Activated T-helper 1 cell treated with anti-CD3 and anti-CD28 coated beads, Interleukin-12 subunit alpha, Interleukin-12 subunit beta, Interleukin-2, Interleukin-4 antibody, amounts not matched to agents 30 ng/mL and 10 ng/mL and 1 ng/mL, durations not matched to agents 14 hours and 24 hours and 36 hours (primary cell): ENCODE results near the gene PRSS53. TPM values are rescaled to one million over a fixed set of nuclear protein-coding genes. Genes with fewer than 3 reads are reported as not detected.
"Not testable (repeated sequence)": the region's sequence is repeated elsewhere in the genome, so short reads cannot be mapped to it uniquely, and the experiment has no call there.

ENCODE experiments used
- DNase-seq: peaks from one replicate; pipeline ENCODE4 v3.0.0; 2021; ENCODE audit warnings: low spot score
- H3K27ac Mint-ChIP-seq: one replicate; pipeline ENCODE4 v1.8.0; 2021; ENCODE audit warnings: mild to moderate bottlenecking, mixed read lengths
- H3K27me3 Mint-ChIP-seq: one replicate; pipeline ENCODE4 v1.8.0; 2022; ENCODE audit warnings: mild to moderate bottlenecking, moderate library complexity, mixed read lengths; ENCODE audit not compliant: insufficient read depth
- H3K36me3 Mint-ChIP-seq: one replicate; pipeline ENCODE4 v1.8.0; 2021; ENCODE audit warnings: low read depth, mixed read lengths
- H3K4me1 Mint-ChIP-seq: one replicate; pipeline ENCODE4 v1.8.0; 2021; ENCODE audit warnings: low read depth, mixed read lengths
- H3K4me3 Mint-ChIP-seq: one replicate; pipeline ENCODE4 v1.8.0; 2021; ENCODE audit warnings: mild to moderate bottlenecking, moderate library complexity, mixed read lengths
- H3K9me3 Mint-ChIP-seq: one replicate; pipeline ENCODE4 v1.8.0; 2021; ENCODE audit warnings: mixed read lengths
- intact Hi-C: fragments of 100-400 bp; cut with micrococcal nuclease; formaldehyde crosslinking; loops from one replicate; pipeline ENCODE4 v1.15.1; 2024
- total RNA-seq: library from RNA; stranded (reverse); gene quantifications from 2 replicates; pipeline ENCODE4 v1.2.3, GENCODE V29; 2022

PRSS53 gene
- total RNA-seq = 3.1 and 4.7 TPM in 2 replicates

DNA sequence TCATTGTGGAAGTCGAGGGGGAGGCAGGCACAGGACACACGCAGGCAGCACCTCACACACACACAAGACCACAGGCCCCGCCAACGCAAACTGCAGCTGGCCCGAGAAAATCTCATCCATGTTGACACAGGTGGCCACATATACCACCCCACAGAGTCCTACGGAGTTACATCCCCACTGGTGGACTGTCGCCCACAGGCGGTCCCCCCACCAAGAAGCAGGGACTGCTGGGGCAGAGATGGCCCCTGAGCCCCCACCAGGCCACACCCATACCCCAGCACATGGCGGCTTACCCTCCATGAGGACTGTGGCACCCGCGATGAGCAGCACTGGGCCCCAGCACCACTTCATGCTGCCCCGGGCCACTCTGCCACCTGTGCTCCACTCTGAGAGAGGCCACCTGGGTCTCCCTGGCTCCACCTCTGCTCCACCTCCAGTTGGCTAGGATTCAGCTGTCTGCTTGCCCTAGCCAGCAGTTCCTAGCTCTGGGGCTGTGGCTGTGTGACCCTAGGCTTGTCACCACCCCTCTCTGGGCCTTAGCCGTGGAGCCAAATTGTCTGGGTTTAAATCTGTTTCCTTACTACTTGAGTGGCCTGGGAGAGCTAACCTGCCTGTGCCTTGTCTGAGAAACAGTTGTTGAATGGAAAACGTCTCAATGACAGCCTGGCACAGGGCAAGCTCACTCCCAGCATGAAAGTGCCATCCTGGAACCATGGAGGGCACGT lies at the start of gene PRSS53:
PRSS53 (minus strand) TSS at position 485 of the 725 bp plus-strand sequence; CDS start at position 351, 134 bp downstream.
- intact Hi-C loops = no loop called here
- H3K9me3 Mint-ChIP-seq = no peaks in the 10 kb centered on the region
- H3K27me3 Mint-ChIP-seq = no peaks in the 10 kb centered on the region
- no peak within 1 kb of the TSS for H3K4me3 Mint-ChIP-seq
- no peak within 1 kb of the TSS for H3K27ac Mint-ChIP-seq
- peaks cover 6% of the 10 kb centered on the region for H3K4me1 Mint-ChIP-seq
- peaks cover 10% of the 10 kb centered on the region for H3K36me3 Mint-ChIP-seq
- DNase-seq = no peak

DNA sequence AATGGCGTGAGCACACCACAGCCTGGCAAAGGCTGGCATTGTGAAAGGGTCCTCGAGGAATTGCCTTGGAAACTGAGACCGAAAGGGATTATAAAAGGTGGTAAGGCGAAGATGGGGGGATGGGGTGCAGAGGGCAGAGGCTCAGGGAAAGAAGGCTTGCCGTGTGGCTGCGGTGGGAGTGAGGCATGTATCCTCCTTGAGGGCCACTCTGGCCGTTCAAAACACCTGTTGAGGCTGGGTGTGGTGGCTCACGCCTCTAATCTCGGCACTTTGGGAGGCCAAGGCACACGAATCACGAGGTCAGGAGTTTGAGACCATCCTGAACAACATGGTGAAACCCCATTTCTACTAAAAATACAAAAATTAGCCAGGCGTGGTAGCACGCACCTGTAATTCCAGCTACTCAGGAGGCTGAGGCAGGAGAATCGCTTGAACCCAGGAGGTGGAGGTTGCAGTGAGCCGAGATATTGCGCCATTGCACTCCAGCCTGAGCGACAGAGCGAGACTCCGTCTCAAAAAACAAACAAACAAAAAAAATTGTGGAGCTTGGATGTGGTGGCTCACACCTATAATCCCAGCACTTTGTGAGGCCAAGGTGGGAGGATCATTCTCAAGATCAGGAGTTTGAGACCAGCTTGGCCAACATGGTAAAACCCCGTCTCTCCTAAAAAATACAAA lies 48.2 kb upstream of the PRSS53 start:
- H3K9me3 Mint-ChIP-seq, H3K27ac Mint-ChIP-seq, intact Hi-C loops: not testable (repeated sequence)

DNA sequence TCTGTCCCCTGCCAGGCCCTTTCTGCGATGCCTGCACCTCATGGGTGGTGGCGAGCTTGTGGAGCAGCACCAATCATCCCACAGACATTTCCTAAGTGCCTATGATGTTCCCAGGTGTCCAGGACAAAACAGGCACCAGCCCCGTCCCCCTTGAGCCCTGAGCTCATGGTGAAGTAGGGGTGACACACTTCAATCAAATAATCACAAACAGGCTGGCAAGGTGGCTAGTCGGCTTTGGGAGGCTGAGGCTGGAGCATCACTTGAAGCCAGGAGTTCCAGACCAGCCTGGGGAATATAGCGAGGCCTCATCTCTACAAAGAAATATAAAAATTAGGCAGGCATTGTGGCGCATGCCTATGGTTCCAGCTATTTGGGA lies 47.5 kb upstream of the PRSS53 start:
- intact Hi-C loops = no loop called here
- Mint-ChIP-seq H3K27me3 (no peaks in the 10 kb centered on the region), H3K27ac (no peak overlapping the region), H3K4me1 (no peaks in the 10 kb centered on the region), H3K9me3 (no peaks in the 10 kb centered on the region), H3K36me3 (peaks cover 7% of the 10 kb centered on the region), H3K4me3 (no peak overlapping the region)
- DNase-seq = no peak

More for the DNA sequence above, 48.2 kb upstream of the PRSS53 start:
- DNase-seq, H3K27me3 Mint-ChIP-seq, H3K4me3 Mint-ChIP-seq, H3K36me3 Mint-ChIP-seq, H3K4me1 Mint-ChIP-seq: not testable (repeated sequence)

DNA sequence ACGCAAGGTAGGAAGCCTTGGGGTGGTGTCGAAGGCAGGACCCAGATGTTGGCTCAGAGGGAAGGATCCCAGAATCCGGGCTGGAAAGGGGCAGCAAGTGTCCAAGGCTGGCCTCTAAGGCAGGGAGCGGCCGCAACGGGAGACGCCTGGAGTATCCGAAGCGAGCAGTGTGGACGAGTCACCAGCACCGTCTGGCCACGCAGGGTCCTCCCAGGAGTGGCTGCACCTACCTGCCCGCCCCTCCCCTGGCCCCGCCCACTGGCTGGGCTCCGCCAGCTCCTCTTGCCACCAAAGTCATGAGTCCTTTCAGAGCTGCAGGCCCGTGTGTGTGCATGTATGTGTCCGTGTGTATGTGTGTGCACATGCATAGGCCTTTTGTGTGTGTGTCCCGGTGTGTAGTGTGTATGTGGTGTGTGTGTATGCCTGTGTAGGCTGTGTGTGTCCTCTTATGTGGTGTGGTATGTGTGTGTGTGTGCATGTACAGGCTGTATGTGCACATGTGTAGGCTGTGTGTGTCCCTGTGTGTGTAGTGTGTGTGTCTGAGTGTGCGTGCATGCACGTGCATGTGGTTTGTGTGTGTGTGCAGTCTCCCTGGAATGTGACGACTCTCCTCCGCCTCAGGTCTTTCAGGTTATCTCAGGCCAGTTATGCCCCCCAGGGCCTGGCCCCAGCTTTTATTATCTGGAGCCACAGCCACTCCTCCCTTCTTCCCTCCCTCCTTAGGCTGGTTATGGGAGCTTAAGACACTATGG lies 47.0 kb upstream of the PRSS53 start, which contains the start of gene PRSS8:
PRSS8 (minus strand) TSS at position 193 of the 752 bp plus-strand sequence. CDS start 229 bp downstream, outside the sequence.
- Mint-ChIP-seq H3K4me3 (no peak within 1 kb of the TSS), H3K27ac (no peak within 1 kb of the TSS), H3K36me3 (peaks cover 7% of the 10 kb centered on the region), H3K4me1 (no peaks in the 10 kb centered on the region), H3K27me3 (no peaks in the 10 kb centered on the region), H3K9me3 (no peaks in the 10 kb centered on the region)
- no peak for DNase-seq
- intact Hi-C loops = no loop called here

DNA sequence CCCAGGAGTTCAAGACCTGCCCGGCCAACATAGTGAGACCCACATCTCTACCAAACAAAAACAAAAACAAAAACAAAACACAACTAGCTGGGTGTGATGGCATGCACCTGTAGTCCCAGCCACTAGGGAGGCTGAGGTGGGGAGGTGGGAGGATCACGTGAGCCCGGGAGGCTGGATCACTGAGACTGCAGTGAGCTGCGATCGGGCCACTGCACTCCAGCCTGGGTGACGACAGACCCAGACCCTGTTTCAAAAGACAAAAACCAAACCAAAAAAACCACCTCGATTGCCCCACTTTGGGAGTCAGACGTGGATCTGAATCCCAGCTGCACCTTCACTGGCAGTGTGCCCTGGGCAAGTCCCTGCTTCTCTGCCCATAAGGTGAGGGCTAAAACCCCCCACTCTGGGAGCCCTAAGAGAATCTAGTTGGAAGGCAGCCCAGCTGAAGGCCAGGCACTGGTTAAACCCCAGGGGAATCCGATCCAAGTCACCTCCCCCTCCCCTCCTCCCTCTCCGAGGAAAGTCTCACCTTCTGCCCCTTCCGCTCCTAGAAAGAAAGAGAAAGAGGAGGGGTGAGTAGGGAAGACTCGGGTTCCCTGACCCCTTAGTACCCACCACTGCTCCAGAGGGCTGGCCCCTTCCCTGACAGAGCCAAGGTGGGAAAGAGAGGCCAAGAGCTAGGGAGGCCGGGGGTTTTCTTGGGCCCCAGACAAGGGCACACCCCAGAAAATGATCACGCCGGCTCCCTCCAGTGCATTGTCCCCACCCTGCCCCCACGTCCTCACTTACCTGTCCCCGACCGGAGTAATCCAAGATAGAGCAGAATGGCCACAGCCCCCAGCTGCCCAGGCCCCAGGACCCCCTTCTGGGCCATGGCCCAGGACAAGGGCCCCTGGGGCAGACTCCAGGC lies 46.1 kb upstream of the PRSS53 start:
- intact Hi-C loops = no loop called here

DNA sequence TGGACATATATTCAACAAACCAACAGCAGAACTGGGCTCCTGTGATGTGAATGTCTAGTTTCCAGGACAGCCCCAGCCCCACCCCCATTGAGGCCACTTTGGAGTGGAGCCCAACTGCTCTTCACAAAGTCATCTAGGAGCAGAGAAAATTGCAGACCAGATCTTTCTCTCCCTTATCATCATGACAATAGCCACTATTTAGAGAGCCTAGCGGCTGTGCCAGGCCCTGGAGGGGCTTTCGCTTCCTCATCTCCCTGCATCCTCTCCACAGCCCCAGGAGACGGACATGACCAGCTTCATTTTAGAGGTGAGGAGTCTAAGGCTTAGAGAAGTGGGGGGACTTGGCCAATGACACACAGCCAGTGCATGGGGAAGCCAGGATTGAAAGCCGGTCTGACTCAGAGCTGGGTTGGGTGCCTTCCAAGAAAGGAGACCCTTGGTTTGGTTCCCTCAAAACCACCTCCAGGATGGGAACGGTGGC lies 45.4 kb upstream of the PRSS53 start:
- Mint-ChIP-seq H3K4me1 (no peaks in the 10 kb centered on the region), H3K9me3 (no peaks in the 10 kb centered on the region), H3K27ac (no peak overlapping the region), H3K27me3 (no peaks in the 10 kb centered on the region), H3K4me3 (no peak overlapping the region), H3K36me3 (peaks cover 9% of the 10 kb centered on the region)
- intact Hi-C loops = no loop called here
- no peak for DNase-seq

More for the DNA sequence above, 46.1 kb upstream of the PRSS53 start:
- no peak overlapping the region for H3K4me3 Mint-ChIP-seq
- no peak for DNase-seq
- no peak overlapping the region for H3K27ac Mint-ChIP-seq
- H3K27me3 Mint-ChIP-seq = no peaks in the 10 kb centered on the region
- peaks cover 9% of the 10 kb centered on the region for H3K36me3 Mint-ChIP-seq
- H3K4me1 Mint-ChIP-seq = no peaks in the 10 kb centered on the region
- H3K9me3 Mint-ChIP-seq = no peaks in the 10 kb centered on the region

DNA sequence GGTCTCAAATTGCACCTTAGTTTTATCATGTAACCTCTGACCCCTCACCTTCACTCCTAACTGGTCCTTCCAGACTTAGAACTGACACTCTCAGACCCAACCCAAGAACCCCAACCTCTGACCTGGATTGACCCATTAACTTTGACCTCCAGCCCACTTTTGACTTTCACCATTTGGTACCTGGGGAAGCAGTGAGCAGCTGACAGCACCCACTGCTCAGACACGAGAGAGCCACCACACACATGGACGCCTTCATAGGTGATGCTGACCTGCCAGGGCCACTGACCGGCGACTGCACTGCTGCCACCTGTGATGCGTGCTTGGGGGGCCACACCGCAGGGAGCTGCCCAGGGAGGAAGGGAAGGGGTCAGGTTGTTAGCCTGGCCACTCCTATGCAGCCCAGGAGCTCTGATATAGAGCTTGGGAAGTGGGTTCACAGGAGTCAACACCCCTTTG lies 44.3 kb upstream of the PRSS53 start:
- intact Hi-C loops = no loop called here
- H3K27ac Mint-ChIP-seq = no peak overlapping the region
- peaks cover 5% of the 10 kb centered on the region for H3K4me1 Mint-ChIP-seq
- no peak for DNase-seq
- no peaks in the 10 kb centered on the region for H3K27me3 Mint-ChIP-seq
- H3K9me3 Mint-ChIP-seq = no peaks in the 10 kb centered on the region
- peaks cover 15% of the 10 kb centered on the region for H3K36me3 Mint-ChIP-seq
- H3K4me3 Mint-ChIP-seq = no peak overlapping the region

DNA sequence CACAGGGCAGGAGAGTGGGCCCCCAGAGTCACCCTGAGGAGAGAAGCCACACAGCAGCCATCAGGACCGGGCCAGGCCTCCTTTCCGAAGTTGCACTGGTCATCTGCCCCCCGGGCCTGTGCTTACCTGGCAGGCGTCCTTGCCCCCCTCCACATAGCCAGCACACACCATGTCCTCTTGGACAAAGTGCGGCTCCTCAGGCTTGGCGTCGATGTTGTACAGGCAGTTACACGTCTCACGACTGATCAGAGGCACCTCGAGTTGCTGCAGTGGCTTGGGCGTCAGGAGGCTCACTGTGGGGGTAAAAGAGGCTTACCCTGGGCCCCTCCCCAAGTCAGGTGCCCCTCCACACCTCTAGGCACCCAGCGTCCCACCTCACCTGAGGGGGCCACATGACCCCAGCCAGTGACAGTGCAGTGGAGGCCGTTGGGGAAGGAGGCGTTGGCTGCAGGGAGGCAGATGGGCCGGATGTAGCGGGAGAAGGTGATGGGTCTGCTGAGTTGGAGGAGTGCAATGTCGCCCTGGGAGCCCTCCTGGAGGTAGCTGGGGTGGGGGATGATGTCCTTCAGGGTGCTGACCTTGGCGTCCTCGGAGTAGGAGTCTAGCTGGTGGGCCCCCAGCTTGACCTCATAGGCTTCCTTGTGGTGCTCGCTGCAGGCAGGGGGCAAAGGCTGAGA lies 43.7 kb upstream of the PRSS53 start:
- intact Hi-C loops = no loop called here
- no peaks in the 10 kb centered on the region for H3K27me3 Mint-ChIP-seq
- no peak overlapping the region for H3K27ac Mint-ChIP-seq
- no peak overlapping the region for H3K4me3 Mint-ChIP-seq
- peaks cover 5% of the 10 kb centered on the region for H3K4me1 Mint-ChIP-seq
- H3K36me3 Mint-ChIP-seq = peaks cover 21% of the 10 kb centered on the region
- DNase-seq = no peak
- no peaks in the 10 kb centered on the region for H3K9me3 Mint-ChIP-seq

DNA sequence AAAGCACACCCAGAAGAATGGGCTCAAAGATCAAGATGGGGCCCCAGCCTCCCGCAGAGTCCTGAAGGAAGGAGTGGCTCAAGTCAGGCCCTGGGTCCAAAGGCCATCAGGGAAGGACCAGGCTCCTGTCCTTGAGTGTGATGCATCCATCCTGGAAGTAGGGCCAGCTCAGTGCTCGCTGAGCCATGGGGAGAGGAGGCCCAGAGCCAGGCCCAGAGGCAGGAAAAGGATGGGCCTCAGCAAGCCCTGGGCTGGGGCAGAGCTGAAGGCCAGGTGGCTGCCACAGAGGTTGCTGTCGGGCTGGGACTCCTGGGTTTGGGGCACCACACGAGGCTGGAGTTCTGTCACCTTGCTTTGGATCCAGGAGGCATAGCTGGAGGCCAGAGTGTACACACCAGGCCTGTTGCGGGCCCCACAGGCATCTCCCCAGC lies 43.1 kb upstream of the PRSS53 start:
- Mint-ChIP-seq H3K4me3 (no peak overlapping the region), H3K36me3 (peaks cover 21% of the 10 kb centered on the region), H3K9me3 (no peaks in the 10 kb centered on the region), H3K4me1 (peaks cover 5% of the 10 kb centered on the region), H3K27ac (no peak overlapping the region), H3K27me3 (no peaks in the 10 kb centered on the region)
- intact Hi-C loops = no loop called here
- DNase-seq = no peak

DNA sequence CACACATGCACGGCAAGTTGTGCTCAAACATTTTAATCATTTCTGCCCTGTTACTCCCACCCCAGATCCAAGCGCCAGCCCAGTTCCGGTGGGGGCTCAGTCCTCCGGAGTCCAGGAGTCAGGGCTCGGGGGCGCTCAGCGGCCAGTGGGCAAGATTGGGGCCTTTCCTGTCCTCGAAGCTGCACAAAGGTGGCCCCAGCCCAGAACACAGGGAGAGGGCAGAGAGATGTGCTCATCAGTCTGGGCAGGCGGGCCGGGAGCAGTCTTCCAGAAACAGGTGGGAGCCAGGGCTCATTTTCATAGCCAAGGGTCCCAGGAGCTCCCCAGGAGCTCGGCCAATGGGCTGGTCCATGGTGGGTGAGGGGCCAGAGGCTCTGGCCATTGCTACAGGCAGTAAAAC lies 42.7 kb upstream of the PRSS53 start:
- no peaks in the 10 kb centered on the region for H3K9me3 Mint-ChIP-seq

DNA sequence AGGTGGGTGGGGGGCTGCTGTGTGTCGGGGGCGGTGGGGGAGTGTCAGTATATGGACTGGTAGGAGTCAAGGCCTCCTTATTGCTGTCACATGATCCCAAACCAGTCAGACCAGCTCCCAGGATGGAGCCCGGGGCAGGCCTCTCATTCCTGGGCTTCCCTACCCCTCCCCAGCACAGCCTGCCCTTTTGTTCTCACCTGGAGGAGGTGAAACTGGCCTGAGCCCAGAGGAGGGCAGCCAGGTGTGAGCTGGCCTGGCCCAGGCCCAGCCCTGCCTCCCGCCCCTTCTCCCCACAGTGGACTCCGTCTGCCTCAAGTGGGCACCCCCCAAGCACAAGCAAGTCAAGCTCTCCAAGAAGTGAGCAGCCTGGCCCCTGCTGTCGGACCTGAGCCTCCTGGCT lies 42.2 kb upstream of the PRSS53 start:
- intact Hi-C loops = no loop called here
- H3K27me3 Mint-ChIP-seq = no peaks in the 10 kb centered on the region
- peaks cover 27% of the 10 kb centered on the region for H3K36me3 Mint-ChIP-seq
- H3K4me1 Mint-ChIP-seq = peaks cover 5% of the 10 kb centered on the region
- H3K4me3 Mint-ChIP-seq = no peak overlapping the region
- no peaks in the 10 kb centered on the region for H3K9me3 Mint-ChIP-seq
- no peak for DNase-seq
- H3K27ac Mint-ChIP-seq = no peak overlapping the region

More for the DNA sequence above, 42.7 kb upstream of the PRSS53 start:
- no peak for DNase-seq
- Mint-ChIP-seq H3K27ac (no peak overlapping the region), H3K27me3 (no peaks in the 10 kb centered on the region), H3K4me1 (peaks cover 5% of the 10 kb centered on the region), H3K36me3 (peaks cover 22% of the 10 kb centered on the region), H3K4me3 (no peak overlapping the region)
- intact Hi-C loops = no loop called here
